ENCODE results near the gene NSMF.

NSMF gene

GRCh38 chr9:137427454-137428310 lies 31.5 kb downstream of the NSMF start:
- 0 out of 2 replicates have a peak, but pooled peaks have one; percentile 12 for TF ChIP-seq CTCF (conservative IDR thresholded peaks at IDR 0.05)
- H3K27ac ChIP-seq = no peak overlapping the region

DNA sequence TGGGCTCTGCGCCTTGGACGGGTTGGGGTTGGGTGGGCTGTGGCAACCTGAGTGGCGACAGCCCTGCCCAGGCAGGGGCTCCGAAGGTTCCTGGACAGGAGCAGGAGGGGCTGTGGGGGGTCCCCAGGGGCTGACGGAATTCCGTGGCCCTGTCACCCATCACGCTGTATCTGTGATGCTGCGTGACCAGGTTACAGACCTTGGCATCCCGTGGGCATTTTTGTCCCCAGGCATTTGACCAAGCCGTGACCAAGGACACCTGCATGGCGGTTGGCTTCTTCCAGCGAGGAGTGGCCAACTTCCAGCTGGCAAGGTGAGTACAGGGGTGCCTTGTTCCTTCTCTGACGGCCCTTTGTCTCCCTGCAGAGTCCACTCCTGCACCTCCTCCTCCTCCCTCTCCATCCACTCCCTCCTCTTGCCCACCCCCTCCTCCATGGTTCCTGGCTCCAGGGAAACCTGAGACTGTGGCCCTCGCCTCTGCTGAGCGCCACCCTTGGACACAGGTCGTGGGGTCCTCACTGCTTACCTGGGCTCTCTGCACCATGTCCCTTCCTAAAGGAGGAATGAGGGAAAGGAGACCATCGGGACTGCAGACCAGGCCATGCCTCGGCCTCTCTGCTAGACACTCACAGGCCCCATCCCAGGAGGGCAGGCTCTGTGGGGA lies 33.0 kb downstream of the NSMF start:
- no peak for TF ChIP-seq CTCF (conservative IDR thresholded peaks at IDR 0.05)
- H3K27ac ChIP-seq = no peak overlapping the region

- peak; percentile 64 for TF ChIP-seq CTCF (conservative IDR thresholded peaks at IDR 0.05)
- H3K27ac ChIP-seq = peak overlapping the region; percentile 90
Observed at GRCh38 chr9:137423514-137424291, 35.4 kb downstream of the NSMF start.

DNA sequence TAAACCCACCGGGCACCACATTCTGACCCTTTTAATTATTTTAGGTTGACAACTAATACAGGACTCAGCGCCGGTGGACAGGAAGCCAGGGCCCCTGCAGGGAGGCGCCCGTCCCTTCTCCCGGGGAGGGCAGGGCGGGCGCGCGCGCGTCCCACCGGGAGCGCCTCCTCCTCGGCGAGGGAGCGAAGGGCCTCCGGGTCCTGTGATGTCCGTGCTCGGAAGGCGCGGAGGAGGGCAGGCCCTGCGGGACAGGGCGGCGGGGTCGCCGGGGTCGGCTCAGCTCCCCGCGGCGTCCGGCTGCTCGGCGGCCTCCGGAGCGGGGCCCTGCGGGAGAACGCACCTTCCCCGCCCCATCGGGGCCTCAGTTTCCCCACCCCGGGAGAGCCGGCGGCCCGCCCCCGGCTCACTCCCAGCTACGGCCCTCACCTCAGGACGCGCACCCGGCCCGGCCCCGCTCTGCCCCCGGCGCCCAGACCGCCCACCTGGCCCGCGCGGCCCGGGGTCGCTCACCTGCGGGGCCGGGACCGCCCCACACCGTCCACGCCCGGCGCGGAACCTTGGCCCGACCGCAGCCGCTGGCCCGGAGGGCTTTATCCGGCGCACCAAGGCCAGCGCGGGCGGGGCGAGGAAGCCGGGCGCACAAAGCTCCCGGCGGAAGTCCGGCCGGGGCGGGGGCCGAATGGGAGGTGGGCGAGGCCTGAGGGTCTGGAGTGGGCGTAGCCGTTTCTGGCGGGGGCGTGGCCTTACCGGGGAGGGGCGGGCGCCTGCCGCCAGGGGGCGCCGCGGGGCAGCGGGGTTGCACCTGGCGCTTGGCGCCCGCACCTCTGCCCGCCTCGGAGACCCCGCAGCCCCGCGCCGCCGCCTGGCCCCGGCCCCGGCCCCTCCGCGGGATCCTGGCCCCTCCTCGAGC lies 36.3 kb downstream of the NSMF start, which contains the start of the genes EXD3 and NOXA1:
TSS of gene EXD3 (minus strand) at position 559 of the 910 bp plus-strand sequence. CDS start 27,805 bp downstream, outside the sequence.
TSS of gene NOXA1 (plus strand) at position 790 of the 910 bp plus-strand sequence. CDS start 137 bp downstream, outside the sequence.
- H3K27ac ChIP-seq = peak within 1 kb of the TSS; percentile 90
- TF ChIP-seq CTCF (conservative IDR thresholded peaks at IDR 0.05) = peak; percentile 98

DNA sequence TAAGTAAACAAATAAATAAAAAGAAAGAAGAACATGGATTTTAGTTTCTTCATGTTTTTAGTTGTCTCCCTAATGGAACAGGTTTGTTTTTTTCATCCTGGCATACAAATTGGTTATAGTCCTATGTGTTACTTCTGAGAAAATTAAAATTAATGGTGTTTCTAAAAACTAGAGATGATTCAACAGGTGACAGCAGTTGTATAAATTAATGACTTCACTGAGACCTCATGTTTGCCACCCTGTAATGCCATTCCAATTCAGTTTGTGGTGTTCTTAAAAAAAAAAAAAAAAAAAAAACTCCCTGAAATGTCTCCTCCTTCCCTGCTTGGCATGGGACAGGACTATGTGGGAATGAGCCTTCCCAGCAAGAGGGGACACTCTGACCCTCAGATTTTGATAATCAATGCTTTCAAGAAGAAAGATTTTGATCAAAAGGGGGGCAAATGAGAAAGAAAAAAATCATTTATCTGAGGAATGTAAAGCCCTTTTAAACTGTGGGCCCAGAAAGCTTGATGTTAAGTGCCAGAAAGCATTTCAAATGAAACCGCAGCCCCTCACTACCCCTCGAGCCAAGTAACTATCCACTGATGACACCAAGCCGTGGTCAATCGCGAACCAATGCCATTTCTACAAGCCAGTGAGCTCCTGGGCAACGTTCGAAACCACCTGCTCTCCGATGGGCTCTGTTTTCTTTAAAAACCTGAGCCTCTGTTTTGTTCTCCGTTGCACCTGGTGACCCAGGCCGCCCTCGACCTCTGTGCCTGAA lies 37.1 kb downstream of the NSMF start:
- H3K27ac ChIP-seq = peak overlapping the region; percentile 90

More for the DNA sequence above, 37.1 kb downstream of the NSMF start:
- no peak for TF ChIP-seq CTCF (conservative IDR thresholded peaks at IDR 0.05)

All from VCaP (cell line).